ENCODE measurements around the gene CAPN15.

DNA sequence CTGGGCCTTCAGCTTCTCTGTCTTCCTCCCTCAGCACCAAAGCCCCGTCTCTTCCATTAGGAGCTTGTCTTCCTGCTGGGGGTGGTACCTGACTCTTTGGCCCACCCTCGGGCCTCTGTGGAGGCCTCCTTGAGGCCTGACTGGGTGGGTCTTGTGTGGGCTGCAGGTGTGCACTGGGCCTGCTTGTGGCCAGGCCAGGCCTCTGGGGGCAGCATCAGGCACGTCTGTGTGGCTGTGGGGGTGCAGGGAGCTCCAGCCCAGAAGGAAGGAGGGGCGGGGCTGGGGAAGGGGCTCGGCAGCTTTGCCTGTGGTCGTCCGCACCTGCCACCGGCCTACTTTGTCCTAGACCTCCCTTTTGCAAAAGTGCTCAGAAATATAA is 49.3 kb downstream of the CAPN15 start:
- TF ChIP-seq CTCF (IDR thresholded peaks at IDR 0.05 in 4 of 5, conservative IDR thresholded peaks at IDR 0.05 in 1 of 5), result no peak
- TF ChIP-seq POLR2A (IDR thresholded peaks at IDR 0.05), result no peak
